Measurements from ENCODE around the gene NBAS. TPM values are rescaled to one million over a fixed set of nuclear protein-coding genes. Genes with fewer than 3 reads are reported as not detected.

Gene NBAS
- polyA plus RNA-seq, 1 donor (not counting 4 experiments of a cell fraction or from before 2014, with no cell fraction given): 27.9 TPM

DNA sequence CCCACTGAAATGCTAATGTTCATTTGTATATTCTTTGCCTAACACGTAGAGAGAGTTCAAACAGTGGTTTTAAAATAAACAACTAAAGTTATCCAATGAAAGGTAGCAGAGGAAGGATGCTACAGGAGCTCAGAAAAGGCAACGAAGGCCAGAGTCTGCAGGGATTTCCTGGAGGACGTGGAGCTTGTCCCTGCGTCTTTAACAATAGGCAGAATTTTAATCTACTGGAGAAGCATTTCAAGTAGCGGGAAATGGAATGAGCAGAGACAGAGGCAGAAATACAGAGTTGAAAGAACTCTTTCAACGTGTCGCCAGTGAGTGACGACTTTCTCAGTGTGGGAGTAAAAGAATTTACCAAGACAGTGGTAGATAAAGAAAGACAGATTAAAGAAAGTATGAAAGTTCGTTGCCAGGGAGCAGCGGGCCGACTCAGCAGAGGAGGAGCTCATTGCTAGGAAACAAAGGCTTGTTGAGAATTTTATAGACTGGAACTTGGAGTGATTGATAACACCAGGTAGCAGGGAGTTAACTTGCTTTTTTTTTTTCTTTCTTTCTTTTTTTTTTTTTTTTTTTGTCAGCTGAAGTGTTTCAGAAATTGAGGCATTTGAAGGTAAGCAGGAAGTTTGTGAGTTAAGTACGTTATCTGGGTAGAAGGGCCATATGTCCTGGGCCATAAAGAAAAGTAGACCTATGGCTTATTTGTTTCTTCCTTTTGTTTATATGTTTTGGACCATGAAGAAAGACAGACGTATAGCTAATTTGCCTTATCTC lies 625 bp upstream of the NBAS start:
- Histone ChIP-seq H3K9me3 (ENCODE audit: control insufficient read depth, low read depth, low read length) (no peaks in the 10 kb centered on the region), H2AFZ (ENCODE audit: control insufficient read depth, low read length) (peak overlapping the region; percentile 99), H3K27me3 (ENCODE audit: control insufficient read depth, extremely low read depth, insufficient read depth, low read length) (no peaks in the 10 kb centered on the region), H3K4me2 (ENCODE audit: control insufficient read depth, extremely low read depth, insufficient read depth, low read depth, low read length) (peak overlapping the region; percentile 100), H3K9me1 (ENCODE audit: control insufficient read depth, extremely low read depth, insufficient read depth, low read length) (no peaks in the 10 kb centered on the region), H3K79me2 (ENCODE audit: control insufficient read depth, insufficient read depth, low read length) (peaks cover 37% of the 10 kb centered on the region), H4K20me1 (ENCODE audit: control insufficient read depth, extremely low read depth, insufficient read depth, low read length) (no peaks in the 10 kb centered on the region), H3K9ac (ENCODE audit: control insufficient read depth, extremely low read depth, insufficient read depth, low read length) (peak overlapping the region; percentile 87), H3K4me1 (ENCODE audit: control insufficient read depth, extremely low read depth, insufficient read depth, low read length) (peaks cover 20% of the 10 kb centered on the region), H3K4me3 (ENCODE audit: control insufficient read depth in 2 of 3, extremely low read depth in 1 of 3, insufficient read depth in 2 of 3, low read depth in 1 of 3, low read length in 3 of 3) (peak overlapping the region; percentile 92 to 94 (median 94)), H3K36me3 (ENCODE audit: control insufficient read depth in 2 of 2, extremely low read depth in 1 of 2, insufficient read depth in 2 of 2, low read length in 2 of 2) (no peaks in the 10 kb centered on the region), H3K27ac (ENCODE audit: control insufficient read depth, insufficient read depth, low read length) (peak overlapping the region; percentile 83)
- dilution Hi-C loops (cut with MboI; ENCODE audit: extremely low pct_ligation_motif_present, low sequenced_read_pairs): no loop called here
- FAIRE-seq (no peak), DNase-seq (ENCODE audit: low read depth, low spot score) (no peak)
- TF ChIP-seq EZH2 (IDR thresholded peaks at IDR 0.05; ENCODE audit: low read length) (no peak), CTCF (optimal IDR thresholded peaks at IDR 0.05 in 1 of 3, IDR thresholded peaks at IDR 0.05 in 1 of 3, conservative IDR thresholded peaks at IDR 0.05 in 1 of 3; ENCODE audit: extremely low read depth in 1 of 3, insufficient read depth in 2 of 3, low read length in 3 of 3) (no peak)

- FAIRE-seq (no peak), DNase-seq (ENCODE audit: low read depth, low spot score) (no peak)
These were observed 770 bp downstream of the NBAS start for GRCh38 chr2:15560140-15560987.

More at GRCh38 chr2:15560140-15560987, 770 bp downstream of the NBAS start:
- Histone ChIP-seq H3K27me3 (ENCODE audit: control insufficient read depth, extremely low read depth, insufficient read depth, low read length) (no peaks in the 10 kb centered on the region), H2AFZ (ENCODE audit: control insufficient read depth, low read length) (peak overlapping the region; percentile 99), H3K4me3 (ENCODE audit: control insufficient read depth in 2 of 3, extremely low read depth in 1 of 3, insufficient read depth in 2 of 3, low read depth in 1 of 3, low read length in 3 of 3) (peak overlapping the region; percentile 92 to 94 (median 94)), H3K36me3 (ENCODE audit: control insufficient read depth in 2 of 2, extremely low read depth in 1 of 2, insufficient read depth in 2 of 2, low read length in 2 of 2) (peaks cover 0 to 3% of the 10 kb centered on the region in 2 experiments), H3K9ac (ENCODE audit: control insufficient read depth, extremely low read depth, insufficient read depth, low read length) (peak overlapping the region; percentile 87), H3K79me2 (ENCODE audit: control insufficient read depth, insufficient read depth, low read length) (peaks cover 40% of the 10 kb centered on the region), H3K4me2 (ENCODE audit: control insufficient read depth, extremely low read depth, insufficient read depth, low read depth, low read length) (peak overlapping the region; percentile 95), H3K4me1 (ENCODE audit: control insufficient read depth, extremely low read depth, insufficient read depth, low read length) (peaks cover 20% of the 10 kb centered on the region), H4K20me1 (ENCODE audit: control insufficient read depth, extremely low read depth, insufficient read depth, low read length) (no peaks in the 10 kb centered on the region), H3K9me1 (ENCODE audit: control insufficient read depth, extremely low read depth, insufficient read depth, low read length) (no peaks in the 10 kb centered on the region), H3K27ac (ENCODE audit: control insufficient read depth, insufficient read depth, low read length) (peak overlapping the region; percentile 83), H3K9me3 (ENCODE audit: control insufficient read depth, low read depth, low read length) (no peaks in the 10 kb centered on the region)
- no peak for TF ChIP-seq EZH2 (IDR thresholded peaks at IDR 0.05; ENCODE audit: low read length)
- no peak for TF ChIP-seq CTCF (optimal IDR thresholded peaks at IDR 0.05 in 1 of 3, IDR thresholded peaks at IDR 0.05 in 1 of 3, conservative IDR thresholded peaks at IDR 0.05 in 1 of 3; ENCODE audit: extremely low read depth in 1 of 3, insufficient read depth in 2 of 3, low read length in 3 of 3)
- dilution Hi-C loops (cut with MboI; ENCODE audit: extremely low pct_ligation_motif_present, low sequenced_read_pairs): no loop called here

Measured in keratinocyte (primary cell).